H1 (cell line): ENCODE data around the gene MAGEA1. TPM values are rescaled to one million over a fixed set of nuclear protein-coding genes. Genes with fewer than 3 reads are reported as not detected.

Experiments
- CTCF ChIA-PET: fragments of 300-600 bp; sonication (Branson Sonifier 250); formaldehyde crosslinking; loops from one replicate; lab custom pipeline; 2021; ENCODE audit not compliant: partially characterized antibody; lab: Charles Lee
- POLR2A ChIA-PET: fragments of 300-600 bp; sonication (Branson Sonifier 250); formaldehyde crosslinking; loops from one replicate; lab custom pipeline; 2021; ENCODE audit warnings: inconsistent platforms; ENCODE audit not compliant: partially characterized antibody; lab: Charles Lee
- DNase-seq, 2 experiments: peaks; one replicate each; pipeline versions ENCODE4 v3.0.0 to v3.0.0-alpha.2; 2010 to 2022; ENCODE audit warnings: low spot score in 2 of 2, low read depth in 1 of 2, mixed read lengths in 1 of 2
- FAIRE-seq: peaks from 2 replicates; lab custom pipeline; 2011; peaks lifted over from hg19 to GRCh38; lab: Jason Lieb, UNC
- H2AFZ ChIP-seq: 2 replicates; pipeline ENCODE4 v1.8.1; 2012; ENCODE audit warnings: low read length, inconsistent platforms
- H2AK5ac ChIP-seq: 2 replicates; pipeline ENCODE4 v1.6.1; 2013; ENCODE audit warnings: low read depth, low read length
- H2BK120ac ChIP-seq: replicated peaks from 2 replicates; pipeline ENCODE3; 2013; ENCODE audit warnings: low read depth, low read length, inconsistent platforms
- H2BK12ac ChIP-seq: 2 replicates; pipeline ENCODE4 v1.6.1; 2013; ENCODE audit warnings: low read depth, low read length
- H2BK15ac ChIP-seq: 2 replicates; pipeline ENCODE4 v1.6.1; 2013; ENCODE audit warnings: low read length
- H2BK20ac ChIP-seq: 2 replicates; pipeline ENCODE4 v1.6.1; 2013; ENCODE audit warnings: low read length
- H2BK5ac ChIP-seq: 2 replicates; pipeline ENCODE4 v1.6.1; 2013; ENCODE audit warnings: low read depth, low read length
- H3K14ac ChIP-seq: 2 replicates; pipeline ENCODE4 v1.6.1; 2013; ENCODE audit warnings: inconsistent platforms; ENCODE audit not compliant: insufficient read length
- H3K18ac ChIP-seq: 2 replicates; pipeline ENCODE4 v1.6.1; 2013; ENCODE audit warnings: low read length; ENCODE audit errors: extremely low read depth
- H3K23ac ChIP-seq: 2 replicates; pipeline ENCODE4 v1.6.1; 2013; ENCODE audit warnings: inconsistent platforms; ENCODE audit not compliant: insufficient read length
- H3K23me2 ChIP-seq: 2 replicates; pipeline ENCODE4 v1.6.1; 2013; ENCODE audit warnings: low read depth, low read length
- H3K27ac ChIP-seq: 2 replicates; pipeline ENCODE4 v1.6.1; 2011; ENCODE audit warnings: low read depth, low read length, inconsistent platforms
- H3K27me3 ChIP-seq, 4 experiments: replicated peaks in 1 of 4; 1 replicate in 1 of 4; 2 replicates in 3 of 4; pipeline versions ENCODE4 v1.6.1 to v1.8.1; 2011 to 2013; ENCODE audit warnings: low read length in 3 of 4, mild to moderate bottlenecking in 3 of 4, inconsistent platforms in 2 of 4, mixed read lengths in 2 of 4, moderate library complexity in 1 of 4; ENCODE audit not compliant: control insufficient read depth in 3 of 4, insufficient read depth in 3 of 4; ENCODE audit errors: extremely low read depth in 1 of 4
- H3K36me3 ChIP-seq, 4 experiments: 2 replicates each; pipeline versions ENCODE4 v1.6.1 to v1.8.1; 2011 to 2013; ENCODE audit warnings: mild to moderate bottlenecking in 4 of 4, low read length in 3 of 4, moderate library complexity in 2 of 4, control low read depth in 1 of 4, inconsistent platforms in 1 of 4; ENCODE audit not compliant: insufficient read depth in 4 of 4, control insufficient read depth in 2 of 4
- H3K4ac ChIP-seq: replicated peaks from 2 replicates; pipeline ENCODE3; 2013; ENCODE audit warnings: low read length, low read depth, mixed read lengths, inconsistent platforms; ENCODE audit not compliant: insufficient read length
- H3K4me1 ChIP-seq, 4 experiments: replicated peaks in 1 of 4; 1 replicate in 1 of 4; 2 replicates in 3 of 4; pipeline versions ENCODE4 v1.6.1 to v1.8.1; 2011 to 2013; ENCODE audit warnings: low read length in 3 of 4, inconsistent platforms in 2 of 4, mixed read lengths in 1 of 4; ENCODE audit not compliant: insufficient read depth in 4 of 4, control insufficient read depth in 3 of 4
- H3K4me2 ChIP-seq, 2 experiments: 2 replicates each; pipeline versions ENCODE4 v1.6.1 to v1.8.1; 2011 to 2013; ENCODE audit warnings: low read depth in 2 of 2, low read length in 2 of 2, control low read depth in 1 of 2, inconsistent platforms in 1 of 2, mild to moderate bottlenecking in 1 of 2; ENCODE audit not compliant: insufficient read depth in 1 of 2
- H3K4me3 ChIP-seq, 4 experiments: fragments of 200-600, 300-600 bp in 1 of 4; sonication (generic), shearing (Covaris generic), sonication (Bioruptor Twin) in 1 of 4; 2 replicates each; pipeline versions ENCODE4 v1.5.1 to v1.8.1; 2011 to 2016; ENCODE audit warnings: low read length in 4 of 4, low read depth in 3 of 4, control low read depth in 2 of 4, inconsistent platforms in 2 of 4, mild to moderate bottlenecking in 2 of 4, mixed read lengths in 1 of 4, moderate library complexity in 1 of 4; ENCODE audit not compliant: insufficient read depth in 2 of 4; ENCODE audit errors: extremely low read depth in 1 of 4
- H3K56ac ChIP-seq: replicated peaks from 2 replicates; pipeline ENCODE3; 2013; ENCODE audit warnings: low read depth, mild to moderate bottlenecking, mixed read lengths, low read length, inconsistent platforms; ENCODE audit not compliant: insufficient read length
- H3K79me1 ChIP-seq: 2 replicates; pipeline ENCODE4 v1.6.1; 2013; ENCODE audit warnings: low read depth, low read length, control low read depth
- H3K79me2 ChIP-seq, 2 experiments: 2 replicates each; pipeline versions ENCODE4 v1.6.1 to v1.8.1; 2012 to 2013; ENCODE audit warnings: low read length in 2 of 2, mild to moderate bottlenecking in 2 of 2, inconsistent platforms in 1 of 2; ENCODE audit not compliant: insufficient read depth in 2 of 2, control insufficient read depth in 1 of 2
- H3K9ac ChIP-seq, 4 experiments: replicated peaks in 1 of 4; 1 replicate in 1 of 4; 2 replicates in 3 of 4; pipeline versions ENCODE4 v1.6.1 to v1.8.1; 2011 to 2013; ENCODE audit warnings: low read depth in 3 of 4, low read length in 3 of 4, control low read depth in 2 of 4, mild to moderate bottlenecking in 2 of 4, moderate library complexity in 2 of 4, inconsistent platforms in 1 of 4; ENCODE audit errors: extremely low read depth in 1 of 4
- H3K9me3 ChIP-seq, 2 experiments: 2 replicates each; pipeline versions ENCODE4 v1.6.1 to v1.8.1; 2012 to 2013; ENCODE audit warnings: mild to moderate bottlenecking in 2 of 2, moderate library complexity in 2 of 2, control low read depth in 1 of 2, inconsistent platforms in 1 of 2, low read depth in 1 of 2, low read length in 1 of 2, mixed read lengths in 1 of 2; ENCODE audit not compliant: insufficient read depth in 2 of 2
- H4K20me1 ChIP-seq, 2 experiments: replicated peaks in 1 of 2; 2 replicates each; pipeline versions ENCODE3 to v1.8.1; 2011 to 2013; ENCODE audit warnings: inconsistent platforms in 2 of 2, low read length in 2 of 2, mild to moderate bottlenecking in 1 of 2; ENCODE audit not compliant: insufficient read depth in 2 of 2, control insufficient read depth in 1 of 2
- H4K5ac ChIP-seq: 2 replicates; pipeline ENCODE4 v1.6.1; 2013; ENCODE audit warnings: low read length, low read depth, mixed read lengths, inconsistent platforms; ENCODE audit not compliant: insufficient read length
- H4K8ac ChIP-seq: 2 replicates; pipeline ENCODE4 v1.8.0; 2013; ENCODE audit warnings: mild to moderate bottlenecking, moderate library complexity, low read length, inconsistent platforms; ENCODE audit not compliant: insufficient read depth; ENCODE audit errors: extremely low read depth
- H4K91ac ChIP-seq: replicated peaks from 2 replicates; pipeline ENCODE3; 2013; ENCODE audit warnings: low read length, mixed read lengths, inconsistent platforms; ENCODE audit not compliant: insufficient read length
- CBX5 ChIP-seq: fragments of 300-800, 300-1000 bp; sonication (generic); IDR thresholded peaks from 2 replicates; pipeline ENCODE4 v1.7.1; 2016; ENCODE audit warnings: antibody characterized with exemption, low read length, low read depth
- CHD2 ChIP-seq: IDR thresholded peaks from 2 replicates; pipeline ENCODE4 v1.6.1; 2012; ENCODE audit warnings: low read length, improper control_type of control experiment
- POU5F1 ChIP-seq: IDR thresholded peaks from 2 replicates; pipeline ENCODE4 v1.6.1; 2011; ENCODE audit warnings: low read depth, mild to moderate bottlenecking, low read length, moderate library complexity
- WGBS, 2 experiments: shearing (Covaris generic) in 1 of 2; methylation state at CpG; one replicate each; pipeline versions ENCODE4 v1.1.6 to v1.1.7; 2013 to 2015; ENCODE audit warnings: low lambda C conversion rate in 2 of 2, mixed read lengths in 2 of 2, inconsistent platforms in 1 of 2, low coverage in 1 of 2, missing lambda C conversion rate in 1 of 2; ENCODE audit not compliant: insufficient replicate concordance in 2 of 2, insufficient coverage in 1 of 2, insufficient read length in 1 of 2; ENCODE audit errors: extremely low coverage in 1 of 2, missing lambda C conversion rate in 1 of 2; 5-methylcytosine and 5-hydroxymethylcytosine counted together
- polyA plus RNA-seq, 7 experiments: library from polyadenylated mRNA; depleted of rRNA in 3 of 7; stranded (reverse) in 5 of 7; unstranded in 2 of 7; fragments of >200 nt in 5 of 7; fragments of 200-250 nt in 2 of 7; gene quantifications; 1 replicate in 5 of 7; 2 replicates in 1 of 7; 4 replicates in 1 of 7; pipeline versions ENCODE4 v1.2.1 to v1.2.3, GENCODE V29; 2011 to 2013; ENCODE audit warnings: missing spikeins in 2 of 7, mixed read lengths in 2 of 7
- total RNA-seq: library from RNA; stranded (reverse); fragmentation: NEBNext Ultra II Directional; extraction: Animal tissue kit (Norgen Biotek cat#: 25700); gene quantifications from 2 replicates; pipeline ENCODE4 v1.2.1, GENCODE V29; 2021

Gene MAGEA1
- total and polyA plus RNA-seq, 2 of the 8 experiments (the other 6 are each of a cell fraction or from before 2014, with no cell fraction given): not detected

- Histone ChIP-seq H3K79me2 (no peaks in the 10 kb centered on the region), H3K4me3 (no peak overlapping the region), H3K36me3 (no peaks in the 10 kb centered on the region), H3K9me3 (no peaks in the 10 kb centered on the region), H4K8ac (no peak overlapping the region), H2BK12ac (no peak overlapping the region), H3K23me2 (no peaks in the 10 kb centered on the region), H2BK5ac (no peak overlapping the region), H4K91ac (no peak overlapping the region), H4K20me1 (no peaks in the 10 kb centered on the region), H4K5ac (no peak overlapping the region), H2BK20ac (no peak overlapping the region), H3K23ac (no peak overlapping the region), H3K27ac (no peak overlapping the region), H2BK120ac (no peak overlapping the region), H3K14ac (no peak overlapping the region), H3K27me3 (no peaks in the 10 kb centered on the region), H3K4me2 (no peak overlapping the region), H3K79me1 (no peaks in the 10 kb centered on the region), H2BK15ac (no peak overlapping the region), H3K9ac (no peak overlapping the region), H2AK5ac (no peak overlapping the region), H2AFZ (no peak overlapping the region), H3K4me1 (no peaks in the 10 kb centered on the region), H3K56ac (no peak overlapping the region), H3K4ac (no peak overlapping the region), H3K18ac (no peak overlapping the region)
- ChIA-PET POLR2A (no interaction called here), CTCF (no interaction called here)
- FAIRE-seq (peak; percentile 63), DNase-seq (no peak)
- 86% methylated on average over 5 of the region's 5 CpGs; no CpG with 5 or more reads in 1 of the 2 experiments for WGBS, 2 experiments
- TF ChIP-seq CHD2 (no peak), POU5F1 (no peak), CBX5 (no peak)
Observed at GRCh38 chrX:153157450-153157849, 21.6 kb upstream of the MAGEA1 start.
